Activated naive CD8-positive, alpha-beta T cell treated with anti-CD3 and anti-CD28 coated beads, Interleukin-2, amount 50 U/mL, for 16 hours (primary cell): ENCODE measurements around the gene CAMKK1.
"Not testable (repeated sequence)": the region's sequence is repeated elsewhere in the genome, so short reads cannot be mapped to it uniquely, and the experiment has no call there.

Experiments
- DNase-seq: peaks from one replicate; pipeline ENCODE4 v3.0.0-alpha.2; 2020; ENCODE audit warnings: low read depth, low spot score

The CAMKK1 gene

DNA sequence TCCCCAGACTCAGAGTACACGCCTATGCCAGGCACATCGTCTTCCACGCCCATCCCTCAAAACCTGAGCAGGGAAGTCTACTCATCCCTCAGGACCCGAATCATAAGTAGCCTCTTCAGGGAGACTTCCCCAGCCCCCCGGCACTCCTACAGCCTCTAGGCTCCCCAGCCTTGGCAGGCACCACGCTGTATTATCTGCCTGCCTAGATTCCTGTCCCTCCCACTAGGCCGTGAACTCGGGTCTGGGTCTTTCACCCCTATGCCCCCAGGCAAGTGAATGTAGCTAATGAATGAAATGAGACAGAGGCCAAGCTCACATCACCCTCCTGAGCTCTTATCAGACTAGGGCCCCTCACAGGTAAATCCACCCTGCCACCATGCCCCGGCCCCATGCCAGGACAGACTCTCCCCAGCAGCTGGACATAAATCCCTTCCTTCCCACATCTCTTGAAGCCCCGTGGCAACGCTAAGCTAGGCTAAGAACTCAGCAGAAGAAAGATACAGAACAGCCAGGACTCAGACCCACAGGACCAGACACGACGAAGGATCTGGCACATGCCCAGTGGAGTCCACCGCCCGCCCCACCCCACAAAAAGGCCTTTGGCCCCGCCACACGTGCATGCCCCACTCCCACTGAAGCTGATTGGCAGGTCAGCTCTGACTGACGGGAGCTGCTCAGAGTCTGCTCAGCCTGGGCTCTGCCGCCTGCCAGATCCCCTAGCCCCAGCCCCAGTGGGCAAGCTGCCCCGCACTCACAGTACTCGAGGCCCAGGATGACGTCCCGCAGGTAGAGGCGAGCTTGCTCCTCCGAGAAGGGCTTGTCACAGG is 13.0 kb downstream of the CAMKK1 start:
- DNase-seq: no peak

DNA sequence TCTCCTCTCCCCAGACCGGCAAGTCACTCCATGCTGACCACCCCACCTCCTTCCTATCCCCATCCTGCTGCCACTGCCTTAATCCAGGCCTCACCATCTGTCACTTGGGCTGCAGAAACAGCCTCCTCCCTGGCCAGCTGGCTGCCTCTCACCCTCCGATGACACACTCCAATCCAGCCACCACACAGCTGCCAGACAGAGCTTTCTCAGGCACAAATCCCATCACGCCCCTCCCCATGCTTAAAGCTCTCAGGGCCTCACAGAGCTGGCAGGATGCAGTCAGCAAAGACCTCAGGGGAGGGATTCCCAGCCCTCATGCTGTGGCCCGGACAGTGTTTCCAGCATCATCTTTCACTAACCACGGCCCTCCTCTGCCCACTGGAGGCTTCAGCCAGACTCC is 13.7 kb downstream of the CAMKK1 start:
- DNase-seq: no peak

DNA sequence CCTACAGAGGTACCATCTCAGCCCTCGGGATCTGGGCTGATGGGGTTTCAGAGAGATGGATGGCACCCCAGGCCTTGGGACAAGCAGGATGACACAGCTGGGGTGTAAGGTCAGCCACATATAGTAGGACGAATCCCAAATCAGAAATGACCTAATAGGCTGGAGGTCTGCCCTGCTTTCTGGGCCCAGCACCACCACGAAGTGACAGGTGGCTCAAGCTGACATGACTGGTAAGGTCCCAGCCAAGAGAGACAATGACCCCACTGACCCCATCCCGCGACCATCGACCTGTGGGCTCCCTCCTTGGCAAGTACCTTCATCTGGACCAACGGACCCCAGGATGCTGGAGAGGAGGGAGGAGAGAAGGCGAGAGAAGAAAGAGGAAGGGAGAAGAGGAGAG is 15.6 kb downstream of the CAMKK1 start:
- no peak for DNase-seq

DNA sequence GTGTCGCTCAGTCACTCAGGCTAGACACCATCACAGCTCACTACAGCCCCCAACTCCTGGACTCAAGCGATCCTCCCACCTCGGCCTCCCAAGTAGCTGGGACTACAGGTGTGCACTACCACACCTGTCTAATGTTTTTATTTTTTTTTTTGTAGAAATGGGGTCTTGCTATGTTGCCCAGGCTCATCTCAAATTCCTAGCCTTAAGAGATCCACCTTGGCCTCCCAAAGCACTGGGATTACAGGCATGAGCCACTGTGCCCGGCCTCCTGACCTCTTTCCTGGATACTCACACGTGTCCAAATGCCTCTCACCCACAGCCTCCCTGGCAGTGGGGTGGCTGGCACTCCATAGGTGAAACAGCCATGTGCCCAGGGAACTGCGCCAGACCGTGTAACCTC is 17.5 kb downstream of the CAMKK1 start:
- no peak for DNase-seq

- no peak for DNase-seq
Observed at GRCh38 chr17:3873862-3874261, 19.0 kb downstream of the CAMKK1 start.

- DNase-seq: no peak
Observed at GRCh38 chr17:3870871-3871306, 22.0 kb downstream of the CAMKK1 start.

DNA sequence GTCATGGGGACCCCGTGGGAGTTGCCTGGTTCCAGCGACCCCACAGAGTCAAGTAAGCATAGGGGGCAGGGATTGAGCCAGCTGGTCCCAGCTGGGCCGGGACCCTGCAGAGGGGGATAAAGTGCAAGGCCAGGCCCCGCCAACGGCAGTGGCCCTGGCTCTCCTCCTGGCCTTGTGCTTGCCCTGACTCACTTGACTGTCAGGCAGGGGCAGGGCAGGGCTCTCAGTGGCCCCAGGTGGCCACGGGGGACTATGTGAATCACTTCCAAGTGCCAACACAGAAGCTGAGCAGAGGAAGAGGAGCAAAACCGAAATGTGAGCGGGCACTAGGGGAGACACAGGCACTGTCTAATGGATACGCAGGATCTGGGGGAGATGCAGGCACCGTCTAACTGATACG is 25.2 kb downstream of the CAMKK1 start:
- DNase-seq: no peak

DNA sequence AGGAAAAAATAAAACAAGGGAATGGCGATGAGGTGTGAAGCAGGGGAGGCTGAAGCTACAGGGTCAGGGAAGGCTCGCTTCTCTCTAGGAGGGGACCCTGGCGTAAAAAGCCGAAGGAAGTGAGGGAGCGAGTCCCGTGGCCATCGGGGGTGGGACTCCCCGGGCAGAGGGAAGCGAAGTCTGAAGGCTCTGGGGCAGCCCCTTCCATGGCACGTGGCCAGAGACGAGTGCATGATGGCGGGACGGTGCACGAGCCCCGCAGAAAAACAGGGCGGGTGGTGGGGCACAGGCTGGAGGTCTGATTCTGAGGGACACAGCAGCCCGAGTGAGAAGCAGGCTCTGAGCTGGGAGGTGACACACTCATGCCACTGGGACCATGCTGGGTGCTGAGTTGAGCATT is 25.7 kb downstream of the CAMKK1 start:
- DNase-seq: no peak

- DNase-seq: no peak
Observed at GRCh38 chr17:3866276-3866675, 26.6 kb downstream of the CAMKK1 start.

DNA sequence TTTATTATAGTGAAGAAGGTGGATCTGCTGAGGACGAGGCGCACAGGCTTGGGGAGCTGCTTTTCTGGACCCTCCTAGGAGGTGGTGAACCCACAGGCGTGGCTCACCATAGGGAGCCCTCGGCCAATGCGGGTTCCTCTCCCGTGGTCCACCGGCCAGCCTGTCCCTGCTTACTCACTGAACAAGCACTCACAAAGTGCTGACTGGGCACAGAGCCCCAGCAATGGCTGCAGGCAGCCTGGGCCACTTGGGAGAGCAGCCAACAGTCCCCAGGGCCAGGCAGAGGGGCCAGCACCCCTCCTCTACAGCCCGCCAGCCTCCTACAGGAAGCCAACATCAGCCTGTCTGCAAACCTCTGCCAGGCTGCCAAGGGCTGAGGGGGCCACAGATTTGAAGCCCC is 27.7 kb downstream of the CAMKK1 start:
- DNase-seq: no peak

DNA sequence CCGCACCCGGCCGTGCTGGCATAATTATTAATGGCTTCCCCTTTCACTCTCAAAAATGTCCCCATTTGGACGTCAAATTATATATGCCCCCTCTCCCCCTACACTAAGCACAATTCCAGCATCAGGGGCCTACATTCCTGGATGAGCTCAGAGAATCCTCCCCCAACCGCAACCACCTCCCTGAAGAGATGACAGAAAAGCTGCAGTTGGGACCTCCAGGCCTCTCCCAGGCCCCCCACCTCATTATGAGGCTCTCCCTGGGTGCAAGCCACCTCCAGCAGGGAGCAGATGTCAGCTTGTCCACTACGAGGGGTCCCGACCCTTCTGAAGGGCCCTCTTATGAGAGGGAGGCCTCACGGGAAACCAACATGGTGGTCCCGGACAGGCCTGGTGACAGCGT is 28.3 kb downstream of the CAMKK1 start:
- DNase-seq: no peak

DNA sequence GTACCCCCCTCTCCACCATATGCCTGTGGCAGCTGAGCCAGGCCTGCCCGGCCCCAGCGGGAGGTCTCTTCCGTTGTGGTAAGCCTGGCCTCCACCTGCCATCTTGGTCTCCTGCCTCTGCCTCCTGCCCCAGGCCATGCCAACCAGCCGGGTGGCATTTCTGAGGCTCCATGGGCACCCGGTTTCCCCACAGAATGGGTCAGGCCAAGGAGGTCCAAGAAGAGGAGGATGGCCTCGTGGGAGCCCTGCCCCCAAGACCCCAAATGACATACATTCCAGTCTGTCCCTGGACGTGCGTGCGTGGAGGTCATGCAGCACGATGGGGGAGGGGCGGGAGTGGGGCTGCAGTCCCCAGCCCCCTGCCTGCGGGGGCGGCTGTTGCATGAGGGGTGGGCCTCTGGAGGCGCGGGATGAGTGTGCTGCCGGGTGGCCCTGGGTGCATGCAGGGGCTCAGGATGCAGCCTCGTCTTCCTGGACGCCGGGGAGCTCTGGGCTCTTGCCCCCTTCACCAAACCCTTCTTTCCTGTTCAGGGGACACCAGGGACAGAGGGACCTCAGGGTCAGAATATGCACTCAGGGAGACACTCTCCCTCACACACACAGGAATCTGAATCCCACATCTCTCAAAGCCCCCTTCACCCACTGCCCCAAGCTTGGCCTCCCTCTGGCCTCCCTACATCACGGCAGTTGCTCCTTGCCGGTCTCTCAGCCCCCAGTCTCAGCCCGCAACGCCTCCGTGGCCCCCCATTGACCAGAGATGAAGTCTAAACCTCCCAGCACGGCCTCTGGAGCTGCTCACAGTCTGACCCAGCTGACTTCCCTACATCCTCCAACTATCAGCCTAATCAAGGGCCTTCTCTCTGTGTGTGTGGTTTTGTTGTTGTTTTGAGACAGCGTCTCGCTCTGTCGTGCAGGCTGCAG is 30.8 kb downstream of the CAMKK1 start:
- DNase-seq: no peak

- no peak for DNase-seq
Observed at GRCh38 chr17:3860939-3861700, 31.7 kb downstream of the CAMKK1 start.

DNA sequence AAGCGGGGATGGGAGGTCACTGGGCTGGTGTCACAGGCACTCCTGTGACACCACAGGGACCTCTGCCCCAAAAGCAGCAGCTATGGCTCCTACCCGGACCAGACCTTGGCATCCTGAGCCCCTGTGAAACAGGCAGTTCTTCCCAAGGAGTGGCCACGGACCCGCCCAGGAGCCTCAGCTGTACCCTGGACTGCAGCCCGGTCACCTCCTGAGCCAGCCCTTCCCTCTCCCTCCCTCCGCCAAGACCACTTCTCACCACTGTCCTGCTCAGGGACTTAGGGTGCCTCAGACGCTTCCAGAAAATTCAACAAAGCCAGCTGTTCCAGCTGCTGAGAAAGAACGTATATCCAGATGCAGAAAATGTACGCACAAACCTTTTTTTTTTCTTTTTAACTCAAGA is 32.9 kb downstream of the CAMKK1 start:
- DNase-seq: no peak

GRCh38 chr17:3857261-3858105 is 35.4 kb downstream of the CAMKK1 start:
- no peak for DNase-seq

DNA sequence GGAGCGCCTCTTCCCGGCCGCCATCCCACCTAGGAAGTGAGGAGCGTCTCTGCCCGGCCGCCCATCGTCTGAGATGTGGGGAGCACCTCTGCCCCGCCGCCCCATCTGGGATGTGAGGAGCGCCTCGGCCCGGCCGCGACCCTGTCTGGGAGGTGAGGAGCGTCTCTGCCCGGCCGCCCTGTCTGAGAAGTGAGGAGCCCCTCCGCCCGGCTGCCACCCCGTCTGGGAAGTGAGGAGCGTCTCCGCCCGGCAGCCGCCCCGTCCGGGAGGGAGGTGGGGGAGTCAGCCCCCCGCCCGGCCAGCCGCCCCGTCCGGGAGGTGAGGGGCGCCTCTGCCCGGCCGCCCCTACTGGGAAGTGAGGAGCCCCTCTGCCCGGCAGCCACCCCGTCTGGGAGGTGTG is 38.6 kb downstream of the CAMKK1 start:
- not testable (repeated sequence) for DNase-seq

GRCh38 chr17:3852561-3852960 is 40.3 kb downstream of the CAMKK1 start:
- DNase-seq: no peak

GRCh38 chr17:3851461-3852100 is 41.3 kb downstream of the CAMKK1 start:
- no peak for DNase-seq

DNA sequence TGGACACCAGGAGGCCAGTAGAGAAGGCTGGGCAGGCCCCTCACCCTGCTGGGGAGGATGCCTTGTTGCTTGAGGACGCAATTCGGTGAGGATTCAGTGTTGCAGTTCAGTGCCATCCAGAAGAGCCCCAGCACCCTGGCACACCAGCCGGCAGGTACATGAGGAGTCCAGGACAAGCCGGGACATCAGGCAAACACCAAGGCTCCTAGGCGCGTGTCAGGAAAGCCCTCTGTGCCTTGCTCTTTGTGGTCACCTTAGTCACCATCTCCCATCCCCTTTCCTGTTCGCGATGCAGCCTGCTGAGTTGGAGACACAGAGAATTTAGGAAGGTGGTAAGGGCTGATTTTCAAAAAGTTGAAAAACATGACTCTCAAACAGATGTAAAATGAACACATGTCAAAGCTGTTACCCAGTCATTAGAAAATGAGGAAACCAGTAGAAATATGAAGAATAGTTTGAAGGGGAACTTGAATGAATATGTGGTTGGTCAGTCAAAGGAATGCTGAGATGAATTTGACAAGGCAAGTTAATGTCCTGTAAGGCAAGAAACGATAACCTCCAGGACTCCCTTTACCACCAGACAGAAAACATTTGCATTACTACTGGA is 44.5 kb downstream of the CAMKK1 start:
- no peak for DNase-seq

- no peak for DNase-seq
Observed at GRCh38 chr17:3847165-3847670, 45.6 kb downstream of the CAMKK1 start.
